NB4 (cell line): ENCODE measurements around the gene SPDYE18.
"Not testable (repeated sequence)": the region's sequence is repeated elsewhere in the genome, so short reads cannot be mapped to it uniquely, and the experiment has no call there.

Experiments
- CTCF ChIP-seq: IDR thresholded peaks from one replicate; pipeline ENCODE4 v1.5.1; 2012; ENCODE audit warnings: low read depth, low read length
- MYC ChIP-seq: IDR thresholded peaks from 2 replicates; pipeline ENCODE4 v1.6.1; 2011; ENCODE audit warnings: low read depth, low read length
- POLR2A ChIP-seq: IDR thresholded peaks from 2 replicates; pipeline ENCODE4 v1.6.1; 2011; ENCODE audit warnings: mild to moderate bottlenecking; ENCODE audit not compliant: insufficient read length; ENCODE audit errors: extremely low read depth

- not testable (repeated sequence) for TF ChIP-seq CTCF, MYC, POLR2A
Measured at GRCh38 chr7:77101187-77101586, 38.8 kb upstream of the SPDYE18 start.
